Amniotic stem cell (primary cell): ENCODE results near the gene NXPH1.
"Not testable (repeated sequence)": the region's sequence is repeated elsewhere in the genome, so short reads cannot be mapped to it uniquely, and the experiment has no call there.

Experiments
- DNase-seq: peaks from one replicate; lab custom pipeline; 2025; lab: John Stamatoyannopoulos, UW

The NXPH1 gene

GRCh38 chr7:8719102-8719501 is 285.7 kb downstream of the NXPH1 start:
- no peak for DNase-seq

DNA sequence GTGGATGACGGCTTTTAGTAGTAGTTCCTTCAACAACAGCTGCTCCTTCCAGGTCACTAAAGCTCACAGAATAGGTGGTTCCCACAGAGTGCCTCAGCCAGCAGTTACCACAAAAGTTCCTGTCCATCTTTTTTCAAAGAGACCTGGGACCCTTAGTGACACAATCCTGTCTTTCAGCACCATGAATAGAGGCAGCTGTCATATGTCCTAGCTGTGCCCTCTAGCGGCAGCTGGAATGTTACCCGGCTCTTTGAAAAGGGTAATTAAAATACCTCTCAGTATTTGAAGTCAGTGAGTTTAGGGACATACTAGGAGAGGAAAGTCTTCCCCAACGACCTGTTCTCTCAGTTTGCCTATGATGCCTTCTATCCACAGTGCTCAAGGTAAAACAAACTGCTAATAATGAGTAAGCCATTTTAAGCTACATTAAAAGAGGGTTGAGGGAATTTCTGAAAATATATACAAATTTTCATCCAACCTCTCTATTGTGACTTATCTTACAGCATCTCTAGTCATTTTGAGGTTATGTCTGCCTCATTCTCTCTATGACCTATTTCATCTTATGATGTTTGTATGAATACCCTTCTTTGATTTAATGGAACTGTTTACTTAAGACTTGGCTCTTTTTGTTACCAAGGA is 290.8 kb downstream of the NXPH1 start:
- no peak for DNase-seq

DNA sequence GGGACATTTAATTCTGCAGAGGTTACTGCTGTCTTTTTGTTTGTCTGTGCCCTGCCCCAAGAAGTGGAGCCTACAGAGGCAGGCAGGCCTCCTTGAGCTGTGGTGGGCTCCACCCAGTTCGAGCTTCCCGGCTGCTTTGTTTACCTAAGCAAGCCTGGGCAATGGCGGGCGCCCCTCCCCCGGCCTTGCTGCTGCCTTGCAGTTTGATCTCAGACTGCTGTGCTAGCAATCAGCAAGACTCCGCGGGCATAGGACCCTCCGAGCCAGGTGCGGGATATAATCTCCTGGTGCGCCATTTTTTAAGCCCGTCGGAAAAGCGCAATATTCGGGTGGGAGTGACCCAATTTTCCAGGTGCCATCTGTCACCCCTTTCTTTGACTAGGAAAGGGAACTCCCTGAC is 298.3 kb downstream of the NXPH1 start:
- DNase-seq, result not testable (repeated sequence)

- DNase-seq, result no peak
Observed at GRCh38 chr7:8739837-8740236, 306.4 kb downstream of the NXPH1 start.

- no peak for DNase-seq
Observed at GRCh38 chr7:8742837-8743236, 309.4 kb downstream of the NXPH1 start.

- no peak for DNase-seq
Observed at GRCh38 chr7:8747338-8747737, 313.9 kb downstream of the NXPH1 start.

- DNase-seq, result no peak
Observed at GRCh38 chr7:8751557-8752231, 318.3 kb downstream of the NXPH1 start.

DNA sequence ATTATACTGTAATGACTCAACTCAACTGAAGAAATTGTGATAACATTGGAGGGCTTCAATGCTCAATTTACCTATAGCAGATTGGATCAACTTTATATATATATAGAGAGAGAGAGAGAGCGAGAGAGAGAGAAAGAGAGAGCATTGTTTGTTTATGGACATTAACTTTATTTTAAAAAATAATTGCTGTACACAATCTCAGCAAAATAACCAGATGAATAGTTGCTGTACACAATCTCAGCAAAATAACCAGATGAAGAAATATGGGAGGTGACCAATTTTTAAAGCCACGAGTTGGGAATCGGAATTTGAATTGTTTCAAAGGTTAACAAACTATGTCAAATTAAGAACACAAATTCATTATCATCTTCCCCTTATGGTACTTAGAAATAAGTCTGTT is 319.9 kb downstream of the NXPH1 start:
- no peak for DNase-seq

DNA sequence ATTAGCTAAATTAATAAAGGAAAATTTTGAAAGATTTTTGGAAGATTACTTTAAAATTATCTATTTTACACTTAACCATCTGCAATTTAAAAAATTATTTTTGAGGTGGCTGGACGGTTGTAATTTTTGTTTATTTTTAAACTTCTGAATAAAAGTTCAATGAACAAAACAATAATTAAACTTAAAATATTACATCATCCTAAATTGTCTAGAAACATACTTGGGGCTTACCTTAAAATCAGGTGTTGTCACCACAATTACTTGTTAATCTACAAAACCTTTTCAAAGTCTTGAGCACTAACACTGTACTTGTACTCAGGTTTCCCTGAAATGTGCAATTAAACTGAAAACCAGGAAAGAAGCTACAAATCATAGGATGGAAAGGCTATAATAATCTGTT is 328.3 kb downstream of the NXPH1 start:
- DNase-seq, result no peak

DNA sequence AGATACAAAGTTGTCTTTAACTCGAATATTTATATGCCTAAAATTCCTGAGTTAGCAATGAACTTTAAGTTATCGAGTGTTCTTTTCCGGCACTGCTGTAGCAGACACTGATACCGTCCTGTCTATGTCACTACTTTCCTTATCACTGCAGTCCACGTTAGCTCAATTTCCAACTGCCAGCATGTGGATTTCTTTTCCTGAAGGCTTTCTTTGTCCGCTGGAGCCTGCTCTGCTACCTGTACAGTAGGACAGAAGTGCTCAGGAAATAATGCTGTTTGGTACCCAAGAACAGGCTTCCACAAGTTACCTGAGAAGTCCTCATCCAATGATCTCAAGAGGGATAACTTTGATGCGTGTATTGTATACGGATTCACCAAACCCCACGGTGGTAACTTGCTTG is 329.4 kb downstream of the NXPH1 start:
- no peak for DNase-seq

GRCh38 chr7:8765374-8765773 is 332.0 kb downstream of the NXPH1 start:
- no peak for DNase-seq

GRCh38 chr7:8773518-8773917 is 340.1 kb downstream of the NXPH1 start:
- no peak for DNase-seq

GRCh38 chr7:8778459-8778858 is 345.1 kb downstream of the NXPH1 start:
- DNase-seq, result no peak

DNA sequence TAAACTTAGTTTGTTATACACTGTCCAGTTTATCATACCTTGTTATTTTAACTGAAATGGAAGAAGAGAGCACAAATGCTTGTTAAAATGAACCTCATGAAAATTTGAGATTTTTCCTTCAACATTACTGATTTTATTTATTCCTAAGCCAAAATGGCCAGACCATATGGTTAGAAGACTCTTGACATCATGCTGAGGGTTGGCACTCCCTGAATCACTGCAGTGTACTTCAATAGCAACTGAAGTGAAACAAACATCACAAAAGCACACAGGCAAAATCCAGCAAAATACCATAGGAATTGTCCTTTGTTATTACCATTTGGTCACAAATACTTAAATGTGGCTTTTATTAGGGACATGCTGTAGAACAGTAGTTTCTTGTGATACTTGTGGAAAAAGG is 347.8 kb downstream of the NXPH1 start:
- DNase-seq, result no peak

DNA sequence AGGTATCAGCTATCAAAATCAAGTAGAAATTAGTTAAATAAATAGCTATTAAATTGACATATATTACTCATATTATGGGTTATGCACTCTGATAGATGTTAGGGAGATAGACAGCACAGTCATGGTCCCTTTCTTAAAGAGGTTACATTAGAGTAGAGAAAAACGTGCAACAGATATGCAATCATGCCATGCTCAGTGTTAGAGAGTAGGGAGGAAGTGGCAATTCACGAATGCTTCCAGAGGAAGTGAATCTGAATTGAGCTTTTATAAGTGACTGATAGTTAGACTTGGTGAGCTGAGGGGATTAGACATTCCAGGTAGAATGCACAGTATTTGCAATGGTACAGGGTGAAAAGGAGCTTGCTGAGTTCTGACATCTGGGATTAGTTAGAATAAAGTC is 349.8 kb downstream of the NXPH1 start:
- DNase-seq, result no peak

DNA sequence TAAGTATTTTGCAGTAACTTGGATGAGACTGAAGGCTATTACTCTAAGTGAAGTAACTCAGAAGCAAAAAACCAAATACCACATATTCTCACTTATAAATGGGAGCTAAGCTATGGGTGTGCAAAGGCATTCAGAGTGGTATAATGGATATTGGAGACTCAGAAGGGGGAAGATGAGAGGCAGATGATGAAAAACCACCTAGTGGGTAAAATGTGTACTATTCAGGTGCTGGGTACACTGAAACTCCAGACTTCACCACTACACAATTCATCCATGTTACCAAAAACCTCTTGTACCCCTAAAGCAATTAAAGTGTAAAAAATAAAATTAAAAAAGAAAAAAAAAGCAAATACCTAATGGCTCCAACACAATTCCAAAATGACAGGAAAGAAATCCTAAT is 351.7 kb downstream of the NXPH1 start:
- no peak for DNase-seq

- no peak for DNase-seq
Observed at GRCh38 chr7:8800986-8801385, 367.6 kb downstream of the NXPH1 start.
